H1 (cell line): Measurements from ENCODE around the gene SCO1. TPM values are rescaled to one million over a fixed set of nuclear protein-coding genes. Genes with fewer than 3 reads are reported as not detected.

ENCODE experiments used
- CTCF ChIA-PET: fragments of 300-600 bp; sonication (Branson Sonifier 250); formaldehyde crosslinking; loops from one replicate; lab custom pipeline; 2021; ENCODE audit not compliant: partially characterized antibody; lab: Charles Lee
- POLR2A ChIA-PET: fragments of 300-600 bp; sonication (Branson Sonifier 250); formaldehyde crosslinking; loops from one replicate; lab custom pipeline; 2021; ENCODE audit warnings: inconsistent platforms; ENCODE audit not compliant: partially characterized antibody; lab: Charles Lee
- DNase-seq, 2 experiments: peaks; one replicate each; pipeline versions ENCODE4 v3.0.0 to v3.0.0-alpha.2; 2010 to 2022; ENCODE audit warnings: low spot score in 2 of 2, low read depth in 1 of 2, mixed read lengths in 1 of 2
- FAIRE-seq: peaks from 2 replicates; lab custom pipeline; 2011; peaks lifted over from hg19 to GRCh38; lab: Jason Lieb, UNC
- H2AFZ ChIP-seq: 2 replicates; pipeline ENCODE4 v1.8.1; 2012; ENCODE audit warnings: low read length, inconsistent platforms
- H2AK5ac ChIP-seq: 2 replicates; pipeline ENCODE4 v1.6.1; 2013; ENCODE audit warnings: low read depth, low read length
- H2BK120ac ChIP-seq: replicated peaks from 2 replicates; pipeline ENCODE3; 2013; ENCODE audit warnings: low read depth, low read length, inconsistent platforms
- H2BK12ac ChIP-seq: 2 replicates; pipeline ENCODE4 v1.6.1; 2013; ENCODE audit warnings: low read depth, low read length
- H2BK15ac ChIP-seq: 2 replicates; pipeline ENCODE4 v1.6.1; 2013; ENCODE audit warnings: low read length
- H2BK20ac ChIP-seq: 2 replicates; pipeline ENCODE4 v1.6.1; 2013; ENCODE audit warnings: low read length
- H2BK5ac ChIP-seq: 2 replicates; pipeline ENCODE4 v1.6.1; 2013; ENCODE audit warnings: low read depth, low read length
- H3K14ac ChIP-seq: 2 replicates; pipeline ENCODE4 v1.6.1; 2013; ENCODE audit warnings: inconsistent platforms; ENCODE audit not compliant: insufficient read length
- H3K18ac ChIP-seq: 2 replicates; pipeline ENCODE4 v1.6.1; 2013; ENCODE audit warnings: low read length; ENCODE audit errors: extremely low read depth
- H3K23ac ChIP-seq: 2 replicates; pipeline ENCODE4 v1.6.1; 2013; ENCODE audit warnings: inconsistent platforms; ENCODE audit not compliant: insufficient read length
- H3K23me2 ChIP-seq: 2 replicates; pipeline ENCODE4 v1.6.1; 2013; ENCODE audit warnings: low read depth, low read length
- H3K27ac ChIP-seq: 2 replicates; pipeline ENCODE4 v1.6.1; 2011; ENCODE audit warnings: low read depth, low read length, inconsistent platforms
- H3K27me3 ChIP-seq, 4 experiments: replicated peaks in 1 of 4; 1 replicate in 1 of 4; 2 replicates in 3 of 4; pipeline versions ENCODE4 v1.6.1 to v1.8.1; 2011 to 2013; ENCODE audit warnings: low read length in 3 of 4, mild to moderate bottlenecking in 3 of 4, inconsistent platforms in 2 of 4, mixed read lengths in 2 of 4, moderate library complexity in 1 of 4; ENCODE audit not compliant: control insufficient read depth in 3 of 4, insufficient read depth in 3 of 4; ENCODE audit errors: extremely low read depth in 1 of 4
- H3K36me3 ChIP-seq, 4 experiments: 2 replicates each; pipeline versions ENCODE4 v1.6.1 to v1.8.1; 2011 to 2013; ENCODE audit warnings: mild to moderate bottlenecking in 4 of 4, low read length in 3 of 4, moderate library complexity in 2 of 4, control low read depth in 1 of 4, inconsistent platforms in 1 of 4; ENCODE audit not compliant: insufficient read depth in 4 of 4, control insufficient read depth in 2 of 4
- H3K4ac ChIP-seq: replicated peaks from 2 replicates; pipeline ENCODE3; 2013; ENCODE audit warnings: low read length, low read depth, mixed read lengths, inconsistent platforms; ENCODE audit not compliant: insufficient read length
- H3K4me1 ChIP-seq, 4 experiments: replicated peaks in 1 of 4; 1 replicate in 1 of 4; 2 replicates in 3 of 4; pipeline versions ENCODE4 v1.6.1 to v1.8.1; 2011 to 2013; ENCODE audit warnings: low read length in 3 of 4, inconsistent platforms in 2 of 4, mixed read lengths in 1 of 4; ENCODE audit not compliant: insufficient read depth in 4 of 4, control insufficient read depth in 3 of 4
- H3K4me2 ChIP-seq, 2 experiments: 2 replicates each; pipeline versions ENCODE4 v1.6.1 to v1.8.1; 2011 to 2013; ENCODE audit warnings: low read depth in 2 of 2, low read length in 2 of 2, control low read depth in 1 of 2, inconsistent platforms in 1 of 2, mild to moderate bottlenecking in 1 of 2; ENCODE audit not compliant: insufficient read depth in 1 of 2
- H3K4me3 ChIP-seq, 4 experiments: fragments of 200-600, 300-600 bp in 1 of 4; sonication (generic), shearing (Covaris generic), sonication (Bioruptor Twin) in 1 of 4; 2 replicates each; pipeline versions ENCODE4 v1.5.1 to v1.8.1; 2011 to 2016; ENCODE audit warnings: low read length in 4 of 4, low read depth in 3 of 4, control low read depth in 2 of 4, inconsistent platforms in 2 of 4, mild to moderate bottlenecking in 2 of 4, mixed read lengths in 1 of 4, moderate library complexity in 1 of 4; ENCODE audit not compliant: insufficient read depth in 2 of 4; ENCODE audit errors: extremely low read depth in 1 of 4
- H3K56ac ChIP-seq: replicated peaks from 2 replicates; pipeline ENCODE3; 2013; ENCODE audit warnings: low read depth, mild to moderate bottlenecking, mixed read lengths, low read length, inconsistent platforms; ENCODE audit not compliant: insufficient read length
- H3K79me1 ChIP-seq: 2 replicates; pipeline ENCODE4 v1.6.1; 2013; ENCODE audit warnings: low read depth, low read length, control low read depth
- H3K79me2 ChIP-seq, 2 experiments: 2 replicates each; pipeline versions ENCODE4 v1.6.1 to v1.8.1; 2012 to 2013; ENCODE audit warnings: low read length in 2 of 2, mild to moderate bottlenecking in 2 of 2, inconsistent platforms in 1 of 2; ENCODE audit not compliant: insufficient read depth in 2 of 2, control insufficient read depth in 1 of 2
- H3K9ac ChIP-seq, 4 experiments: replicated peaks in 1 of 4; 1 replicate in 1 of 4; 2 replicates in 3 of 4; pipeline versions ENCODE4 v1.6.1 to v1.8.1; 2011 to 2013; ENCODE audit warnings: low read depth in 3 of 4, low read length in 3 of 4, control low read depth in 2 of 4, mild to moderate bottlenecking in 2 of 4, moderate library complexity in 2 of 4, inconsistent platforms in 1 of 4; ENCODE audit errors: extremely low read depth in 1 of 4
- H3K9me3 ChIP-seq, 2 experiments: 2 replicates each; pipeline versions ENCODE4 v1.6.1 to v1.8.1; 2012 to 2013; ENCODE audit warnings: mild to moderate bottlenecking in 2 of 2, moderate library complexity in 2 of 2, control low read depth in 1 of 2, inconsistent platforms in 1 of 2, low read depth in 1 of 2, low read length in 1 of 2, mixed read lengths in 1 of 2; ENCODE audit not compliant: insufficient read depth in 2 of 2
- H4K20me1 ChIP-seq, 2 experiments: replicated peaks in 1 of 2; 2 replicates each; pipeline versions ENCODE3 to v1.8.1; 2011 to 2013; ENCODE audit warnings: inconsistent platforms in 2 of 2, low read length in 2 of 2, mild to moderate bottlenecking in 1 of 2; ENCODE audit not compliant: insufficient read depth in 2 of 2, control insufficient read depth in 1 of 2
- H4K5ac ChIP-seq: 2 replicates; pipeline ENCODE4 v1.6.1; 2013; ENCODE audit warnings: low read length, low read depth, mixed read lengths, inconsistent platforms; ENCODE audit not compliant: insufficient read length
- H4K8ac ChIP-seq: 2 replicates; pipeline ENCODE4 v1.8.0; 2013; ENCODE audit warnings: mild to moderate bottlenecking, moderate library complexity, low read length, inconsistent platforms; ENCODE audit not compliant: insufficient read depth; ENCODE audit errors: extremely low read depth
- H4K91ac ChIP-seq: replicated peaks from 2 replicates; pipeline ENCODE3; 2013; ENCODE audit warnings: low read length, mixed read lengths, inconsistent platforms; ENCODE audit not compliant: insufficient read length
- CHD1 ChIP-seq: IDR thresholded peaks from 2 replicates; pipeline ENCODE4 v1.6.1; 2012; ENCODE audit warnings: low read depth, low read length, improper control_type of control experiment
- EZH2 ChIP-seq: fragments of 200-600 bp; sonication (generic); IDR thresholded peaks from 2 replicates; pipeline ENCODE4 v1.7.1; 2012; ENCODE audit warnings: low read depth, mild to moderate bottlenecking, moderate library complexity, low read length, inconsistent platforms; ENCODE audit not compliant: severe bottlenecking
- JUND ChIP-seq: IDR thresholded peaks from 2 replicates; pipeline ENCODE4 v1.6.1; 2011; ENCODE audit warnings: mild to moderate bottlenecking, improper control_type of control experiment, low read length
- KDM1A ChIP-seq: fragments of 200-600, 300-600 bp; sonication (generic); IDR thresholded peaks from 2 replicates; pipeline ENCODE4 v1.7.1; 2016; ENCODE audit warnings: mild to moderate bottlenecking, low read length, borderline replicate concordance
- KDM4A ChIP-seq: IDR thresholded peaks from one replicate; pipeline ENCODE4 v1.7.1; 2012; ENCODE audit warnings: low read depth, mild to moderate bottlenecking, moderate library complexity, low read length, inconsistent platforms; ENCODE audit not compliant: severe bottlenecking
- WGBS, 2 experiments: shearing (Covaris generic) in 1 of 2; methylation state at CpG; one replicate each; pipeline versions ENCODE4 v1.1.6 to v1.1.7; 2013 to 2015; ENCODE audit warnings: low lambda C conversion rate in 2 of 2, mixed read lengths in 2 of 2, inconsistent platforms in 1 of 2, low coverage in 1 of 2, missing lambda C conversion rate in 1 of 2; ENCODE audit not compliant: insufficient replicate concordance in 2 of 2, insufficient coverage in 1 of 2, insufficient read length in 1 of 2; ENCODE audit errors: extremely low coverage in 1 of 2, missing lambda C conversion rate in 1 of 2; 5-methylcytosine and 5-hydroxymethylcytosine counted together
- polyA plus RNA-seq, 7 experiments: library from polyadenylated mRNA; depleted of rRNA in 3 of 7; stranded (reverse) in 5 of 7; unstranded in 2 of 7; fragments of >200 nt in 5 of 7; fragments of 200-250 nt in 2 of 7; gene quantifications; 1 replicate in 5 of 7; 2 replicates in 1 of 7; 4 replicates in 1 of 7; pipeline versions ENCODE4 v1.2.1 to v1.2.3, GENCODE V29; 2011 to 2013; ENCODE audit warnings: missing spikeins in 2 of 7, mixed read lengths in 2 of 7
- total RNA-seq: library from RNA; stranded (reverse); fragmentation: NEBNext Ultra II Directional; extraction: Animal tissue kit (Norgen Biotek cat#: 25700); gene quantifications from 2 replicates; pipeline ENCODE4 v1.2.1, GENCODE V29; 2021
- TF ChIP-seq, protein P1 (sequence below): IDR thresholded peaks from 2 replicates; pipeline ENCODE4 v1.6.1; 2012; ENCODE audit warnings: inconsistent platforms

Gene SCO1
- total and polyA plus RNA-seq, 2 of the 8 experiments (the other 6 are each of a cell fraction or from before 2014, with no cell fraction given) = 18.7 to 61.8 TPM

DNA sequence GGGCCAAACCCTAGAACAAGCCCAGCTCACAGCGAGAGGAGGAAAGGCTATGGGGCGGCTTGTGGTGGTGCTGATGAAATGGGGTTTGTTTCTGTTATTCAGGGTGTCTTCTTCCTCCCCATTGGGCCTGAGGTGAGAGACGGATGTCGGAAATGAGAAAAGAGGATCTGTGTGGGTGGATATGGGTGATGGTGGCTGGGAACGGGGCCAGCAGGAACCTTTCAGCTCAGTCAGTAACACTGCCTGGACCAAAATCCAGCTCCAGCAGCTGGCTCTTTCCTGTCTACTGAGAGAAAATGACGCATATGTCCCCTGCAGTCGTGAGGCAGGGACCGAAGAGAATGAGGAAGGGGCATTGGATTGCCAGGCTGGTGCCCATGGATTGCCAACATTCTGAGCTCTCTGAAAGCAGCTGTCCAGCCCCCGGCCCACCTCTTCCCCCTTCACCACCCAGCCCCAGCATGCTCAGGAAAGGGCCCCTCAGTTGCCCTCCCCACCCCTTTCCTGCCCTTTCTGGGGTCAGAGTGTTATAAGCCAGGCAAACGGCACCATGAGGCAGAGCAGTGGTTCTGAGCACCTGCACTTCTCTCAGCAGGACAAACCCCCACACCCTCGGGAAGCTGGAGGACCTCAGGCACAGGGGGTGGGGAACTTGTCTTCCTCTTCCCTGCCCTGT lies 44.2 kb downstream of the SCO1 start:
- Histone ChIP-seq H4K8ac (no peak overlapping the region), H3K4me3 (no peak overlapping the region), H4K20me1 (no peaks in the 10 kb centered on the region), H3K14ac (no peak overlapping the region), H3K36me3 (no peaks in the 10 kb centered on the region), H4K5ac (no peak overlapping the region), H3K4me1 (no peaks in the 10 kb centered on the region), H3K27me3 (no peaks in the 10 kb centered on the region), H3K56ac (no peak overlapping the region), H3K23me2 (no peaks in the 10 kb centered on the region), H2BK15ac (no peak overlapping the region), H2AK5ac (no peak overlapping the region), H3K27ac (no peak overlapping the region), H2BK12ac (no peak overlapping the region), H3K9me3 (no peaks in the 10 kb centered on the region), H2BK120ac (no peak overlapping the region), H3K79me1 (no peaks in the 10 kb centered on the region), H3K79me2 (no peaks in the 10 kb centered on the region), H3K23ac (no peak overlapping the region), H4K91ac (no peak overlapping the region), H2BK5ac (no peak overlapping the region), H3K18ac (no peak overlapping the region), H3K4me2 (no peak overlapping the region), H3K4ac (no peak overlapping the region), H2AFZ (no peak overlapping the region), H2BK20ac (no peak overlapping the region), H3K9ac (no peak overlapping the region)
- DNase-seq = no peak
- CTCF ChIA-PET = interaction anchor here (0.6 to 4.8 kb wide), 7 partner anchors 7 to 182 kb away, joined by 3 to 39 read pairs (median 3); no protein-coding TSS in a partner anchor
- POLR2A ChIA-PET = interaction anchor here (0.7 to 1.3 kb wide), 2 partner anchors 20 to 40 kb away, joined by 3 to 4 read pairs; no protein-coding TSS in a partner anchor
- FAIRE-seq = no peak
- TF ChIP-seq, protein P1, sequence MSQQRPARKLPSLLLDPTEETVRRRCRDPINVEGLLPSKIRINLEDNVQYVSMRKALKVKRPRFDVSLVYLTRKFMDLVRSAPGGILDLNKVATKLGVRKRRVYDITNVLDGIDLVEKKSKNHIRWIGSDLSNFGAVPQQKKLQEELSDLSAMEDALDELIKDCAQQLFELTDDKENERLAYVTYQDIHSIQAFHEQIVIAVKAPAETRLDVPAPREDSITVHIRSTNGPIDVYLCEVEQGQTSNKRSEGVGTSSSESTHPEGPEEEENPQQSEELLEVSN = no peak
- TF ChIP-seq CHD1 = no peak
- no peak for TF ChIP-seq JUND
- no peak for TF ChIP-seq EZH2
- no peak for TF ChIP-seq KDM4A
- TF ChIP-seq KDM1A = no peak
- WGBS, 2 experiments = 93% methylated on average over 11 of the region's 11 CpGs; no CpG with 5 or more reads in 1 of the 2 experiments
